Skin epidermis (tissue), 12 donors: Measurements from ENCODE around the gene RTN3.
"Not testable (repeated sequence)": the region's sequence is repeated elsewhere in the genome, so short reads cannot be mapped to it uniquely, and the experiment has no call there.

ENCODE experiments used
- H3K27ac ChIP-seq, 21 experiments: fragments of 200-600 bp; sonication (generic) in 11 of 21; one replicate each; pipeline ENCODE4 v1.5.0; 2020; ENCODE audit warnings: mild to moderate bottlenecking in 3 of 21, inconsistent platforms in 2 of 21, moderate library complexity in 2 of 21
- H3K4me3 ChIP-seq, 7 experiments: fragments of 200-600 bp; sonication (generic) in 2 of 7; one replicate each; pipeline ENCODE4 v1.5.0; 2020; ENCODE audit warnings: inconsistent platforms in 2 of 7, mild to moderate bottlenecking in 2 of 7, moderate library complexity in 1 of 7

The RTN3 gene

GRCh38 chr11:63764679-63765647 lies 83.7 kb downstream of the RTN3 start:
- Histone ChIP-seq H3K4me3 (no peak overlapping the region), H3K27ac (peak overlapping the region in 3 of 21 experiments; percentile 7 to 32 (median 21))

- no peak overlapping the region for H3K4me3 ChIP-seq
- H3K27ac ChIP-seq = peak overlapping the region in 4 of 21 experiments; percentile 5 to 45 (median 22)
Measured at GRCh38 chr11:63765688-63766241, 84.5 kb downstream of the RTN3 start.

GRCh38 chr11:63766531-63767235 lies 85.4 kb downstream of the RTN3 start:
- Histone ChIP-seq H3K27ac (peak overlapping the region in 7 of 21 experiments; percentile 13 to 89 (median 70)), H3K4me3 (peak overlapping the region in 2 of 7 experiments; percentile 73 to 87)

- peak overlapping the region; percentile 62 to 87 (median 77) for H3K4me3 ChIP-seq
- peak overlapping the region in 13 of 21 experiments; percentile 9 to 89 (median 81) for H3K27ac ChIP-seq
Measured at GRCh38 chr11:63767267-63767564, 85.9 kb downstream of the RTN3 start.

GRCh38 chr11:63767565-63768236 lies 86.4 kb downstream of the RTN3 start:
- Histone ChIP-seq H3K4me3 (peak overlapping the region; percentile 62 to 87 (median 77)), H3K27ac (peak overlapping the region in 20 of 21 experiments; percentile 6 to 89 (median 77))

GRCh38 chr11:63768237-63769041 lies 87.1 kb downstream of the RTN3 start, which contains the start of gene ZFTA:
Gene ZFTA, minus strand, starts transcription at chr11:63768775. Its CDS starts 153 bp downstream, at chr11:63768622.
- Histone ChIP-seq H3K27ac (peak within 1 kb of the TSS; percentile 9 to 89 (median 79)), H3K4me3 (peak within 1 kb of the TSS; percentile 62 to 87 (median 77))

- Histone ChIP-seq H3K4me3 (peak overlapping the region; percentile 62 to 87 (median 77)), H3K27ac (peak overlapping the region in 18 of 21 experiments; percentile 17 to 82 (median 70))
Measured at GRCh38 chr11:63769042-63769713, 87.9 kb downstream of the RTN3 start.

GRCh38 chr11:63769714-63770455 lies 88.6 kb downstream of the RTN3 start:
- H3K4me3 ChIP-seq = peak overlapping the region; percentile 62 to 87 (median 77)
- H3K27ac ChIP-seq = peak overlapping the region in 11 of 21 experiments; percentile 8 to 82 (median 75)

- H3K27ac ChIP-seq = no peak overlapping the region
- H3K4me3 ChIP-seq = no peak overlapping the region
Measured at GRCh38 chr11:63770763-63771162, 89.5 kb downstream of the RTN3 start.

- not testable (repeated sequence) for H3K27ac ChIP-seq, H3K4me3 ChIP-seq
Measured at GRCh38 chr11:63771741-63772318, 90.5 kb downstream of the RTN3 start.

GRCh38 chr11:63775191-63775590 lies 93.9 kb downstream of the RTN3 start:
- H3K27ac ChIP-seq = no peak overlapping the region

GRCh38 chr11:63779039-63779438 lies 97.7 kb downstream of the RTN3 start:
- no peak overlapping the region for H3K27ac ChIP-seq
- H3K4me3 ChIP-seq = no peak overlapping the region

More at GRCh38 chr11:63775191-63775590, 93.9 kb downstream of the RTN3 start:
- no peak overlapping the region for H3K4me3 ChIP-seq

- no peak overlapping the region for H3K4me3 ChIP-seq
- no peak overlapping the region for H3K27ac ChIP-seq
Measured at GRCh38 chr11:63782749-63783148, 101.4 kb downstream of the RTN3 start.

GRCh38 chr11:63783925-63784592 lies 102.8 kb downstream of the RTN3 start:
- Histone ChIP-seq H3K4me3 (no peak overlapping the region), H3K27ac (no peak overlapping the region)

GRCh38 chr11:63785823-63786222 lies 104.5 kb downstream of the RTN3 start:
- no peak overlapping the region for H3K4me3 ChIP-seq
- no peak overlapping the region for H3K27ac ChIP-seq

GRCh38 chr11:63791495-63792167 lies 110.3 kb downstream of the RTN3 start:
- no peak overlapping the region for H3K27ac ChIP-seq

More at GRCh38 chr11:63791495-63792167, 110.3 kb downstream of the RTN3 start:
- no peak overlapping the region for H3K4me3 ChIP-seq
